Fibroblast of lung (primary cell): ENCODE measurements around the gene ASCL2. TPM values are rescaled to one million over a fixed set of nuclear protein-coding genes. Genes with fewer than 3 reads are reported as not detected.

Experiments
- DNase-seq, 2 donors: peaks; one replicate each; pipeline versions ENCODE4 v3.0.0 to v3.0.0-alpha.2; 2010; ENCODE audit warnings: low read depth in 2 of 2
- H2AFZ ChIP-seq: 2 replicates; pipeline ENCODE4 v1.5.1; 2012; ENCODE audit warnings: low read length, control low read depth, inconsistent platforms
- H3K27ac ChIP-seq: 2 replicates; pipeline ENCODE4 v1.5.1; 2011; ENCODE audit warnings: low read length, control low read depth; ENCODE audit not compliant: insufficient read depth
- H3K27me3 ChIP-seq: 2 replicates; pipeline ENCODE4 v1.5.1; 2011; ENCODE audit warnings: mild to moderate bottlenecking, low read length; ENCODE audit not compliant: control insufficient read depth, insufficient read depth
- H3K36me3 ChIP-seq: 2 replicates; pipeline ENCODE4 v1.5.1; 2011; ENCODE audit warnings: low read length; ENCODE audit not compliant: control insufficient read depth, insufficient read depth
- H3K4me1 ChIP-seq: 2 replicates; pipeline ENCODE4 v1.5.1; 2011; ENCODE audit warnings: low read length; ENCODE audit not compliant: control insufficient read depth, insufficient read depth; ENCODE audit errors: extremely low read depth
- H3K4me2 ChIP-seq: 2 replicates; pipeline ENCODE4 v1.5.1; 2011; ENCODE audit warnings: low read length, control low read depth; ENCODE audit not compliant: insufficient read depth; ENCODE audit errors: extremely low read depth
- H3K4me3 ChIP-seq, 4 experiments: fragments of 200-600 bp in 1 of 4; sonication (generic) in 1 of 4; replicated peaks in 1 of 4; 2 replicates each; pipeline ENCODE4 v1.5.1; 2011 to 2016; ENCODE audit warnings: low read length in 4 of 4, low read depth in 3 of 4, mild to moderate bottlenecking in 3 of 4, control low read depth in 2 of 4, inconsistent platforms in 1 of 4, mixed read lengths in 1 of 4; ENCODE audit not compliant: insufficient read depth in 1 of 4; ENCODE audit errors: control extremely low read depth in 1 of 4
- H3K79me2 ChIP-seq: 2 replicates; pipeline ENCODE4 v1.5.1; 2012; ENCODE audit warnings: mild to moderate bottlenecking, low read length, inconsistent platforms; ENCODE audit not compliant: control insufficient read depth, insufficient read depth
- H3K9ac ChIP-seq: 2 replicates; pipeline ENCODE4 v1.5.1; 2011; ENCODE audit warnings: mild to moderate bottlenecking, low read length, control low read depth; ENCODE audit not compliant: insufficient read depth
- H3K9me3 ChIP-seq: 2 replicates; pipeline ENCODE4 v1.5.1; 2012; ENCODE audit warnings: low read depth, low read length; ENCODE audit not compliant: control insufficient read depth, insufficient read depth
- H4K20me1 ChIP-seq: 2 replicates; pipeline ENCODE4 v1.5.1; 2011; ENCODE audit warnings: low read length; ENCODE audit not compliant: control insufficient read depth, insufficient read depth; ENCODE audit errors: extremely low read depth
- EZH2 ChIP-seq: IDR thresholded peaks from 2 replicates; pipeline ENCODE4 v1.5.1; 2012; ENCODE audit warnings: low read length, control low read depth, mild to moderate bottlenecking; ENCODE audit errors: missing control alignments
- polyA plus RNA-seq, 2 donors: library from polyadenylated mRNA; depleted of rRNA in 1 of 2; stranded (reverse) in 1 of 2; unstranded in 1 of 2; fragments of >200 nt; gene quantifications; 2 replicates each; pipeline ENCODE4 v1.2.1, GENCODE V29; 2011 to 2012; ENCODE audit warnings: missing spikeins in 1 of 2
- total RNA-seq: library from RNA; depleted of rRNA; stranded (reverse); fragments of >200 nt; gene quantifications from 2 replicates; pipeline ENCODE4 v1.2.1, GENCODE V29; 2014
- TF ChIP-seq, protein P1 (sequence below), 2 donors: IDR thresholded peaks in 1 of 2; conservative IDR thresholded peaks in 1 of 2; 1 replicate in 1 of 2; 2 replicates in 1 of 2; pipeline ENCODE4 v1.5.1; 2011 to 2012; ENCODE audit warnings: low read length in 2 of 2, control low read depth in 1 of 2, inconsistent platforms in 1 of 2, low read depth in 1 of 2, mild to moderate bottlenecking in 1 of 2

ASCL2 gene
- total and polyA plus RNA-seq, 2 donors (not counting 1 experiment from before 2014, with no cell fraction given): not detected

DNA sequence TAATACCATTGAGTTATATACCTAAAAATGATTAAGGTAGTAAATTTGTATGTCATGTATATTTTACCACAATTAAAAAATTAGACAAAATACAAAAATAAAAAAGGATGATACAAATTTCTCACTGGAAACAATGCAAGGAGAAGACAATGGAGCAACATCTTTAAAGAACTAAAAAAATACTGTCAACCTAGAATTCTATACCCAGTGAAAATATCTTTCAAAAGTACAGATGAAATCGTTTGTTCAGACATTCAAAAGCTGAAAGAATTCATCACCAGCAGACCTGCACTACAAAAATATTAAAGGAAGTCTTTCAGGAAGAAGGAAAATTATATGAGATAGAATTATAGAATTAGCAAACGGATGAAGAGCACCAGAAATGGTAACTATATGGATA lies 9.8 kb upstream of the ASCL2 start:
- TF ChIP-seq, protein P1, sequence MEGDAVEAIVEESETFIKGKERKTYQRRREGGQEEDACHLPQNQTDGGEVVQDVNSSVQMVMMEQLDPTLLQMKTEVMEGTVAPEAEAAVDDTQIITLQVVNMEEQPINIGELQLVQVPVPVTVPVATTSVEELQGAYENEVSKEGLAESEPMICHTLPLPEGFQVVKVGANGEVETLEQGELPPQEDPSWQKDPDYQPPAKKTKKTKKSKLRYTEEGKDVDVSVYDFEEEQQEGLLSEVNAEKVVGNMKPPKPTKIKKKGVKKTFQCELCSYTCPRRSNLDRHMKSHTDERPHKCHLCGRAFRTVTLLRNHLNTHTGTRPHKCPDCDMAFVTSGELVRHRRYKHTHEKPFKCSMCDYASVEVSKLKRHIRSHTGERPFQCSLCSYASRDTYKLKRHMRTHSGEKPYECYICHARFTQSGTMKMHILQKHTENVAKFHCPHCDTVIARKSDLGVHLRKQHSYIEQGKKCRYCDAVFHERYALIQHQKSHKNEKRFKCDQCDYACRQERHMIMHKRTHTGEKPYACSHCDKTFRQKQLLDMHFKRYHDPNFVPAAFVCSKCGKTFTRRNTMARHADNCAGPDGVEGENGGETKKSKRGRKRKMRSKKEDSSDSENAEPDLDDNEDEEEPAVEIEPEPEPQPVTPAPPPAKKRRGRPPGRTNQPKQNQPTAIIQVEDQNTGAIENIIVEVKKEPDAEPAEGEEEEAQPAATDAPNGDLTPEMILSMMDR (conservative IDR thresholded peaks at IDR 0.05 in 1 of 2, IDR thresholded peaks at IDR 0.05 in 1 of 2; ENCODE audit: low read depth in 1 of 2, low read length in 2 of 2): no peak
- no peak for TF ChIP-seq EZH2
- Histone ChIP-seq H3K79me2 (no peaks in the 10 kb centered on the region), H3K4me1 (no peaks in the 10 kb centered on the region), H3K9ac (no peak overlapping the region), H3K27me3 (no peaks in the 10 kb centered on the region), H3K4me3 (no peak overlapping the region), H3K36me3 (no peaks in the 10 kb centered on the region), H3K27ac (no peak overlapping the region), H4K20me1 (no peaks in the 10 kb centered on the region), H3K9me3 (no peaks in the 10 kb centered on the region), H3K4me2 (no peak overlapping the region), H2AFZ (no peak overlapping the region)
- no peak for DNase-seq

DNA sequence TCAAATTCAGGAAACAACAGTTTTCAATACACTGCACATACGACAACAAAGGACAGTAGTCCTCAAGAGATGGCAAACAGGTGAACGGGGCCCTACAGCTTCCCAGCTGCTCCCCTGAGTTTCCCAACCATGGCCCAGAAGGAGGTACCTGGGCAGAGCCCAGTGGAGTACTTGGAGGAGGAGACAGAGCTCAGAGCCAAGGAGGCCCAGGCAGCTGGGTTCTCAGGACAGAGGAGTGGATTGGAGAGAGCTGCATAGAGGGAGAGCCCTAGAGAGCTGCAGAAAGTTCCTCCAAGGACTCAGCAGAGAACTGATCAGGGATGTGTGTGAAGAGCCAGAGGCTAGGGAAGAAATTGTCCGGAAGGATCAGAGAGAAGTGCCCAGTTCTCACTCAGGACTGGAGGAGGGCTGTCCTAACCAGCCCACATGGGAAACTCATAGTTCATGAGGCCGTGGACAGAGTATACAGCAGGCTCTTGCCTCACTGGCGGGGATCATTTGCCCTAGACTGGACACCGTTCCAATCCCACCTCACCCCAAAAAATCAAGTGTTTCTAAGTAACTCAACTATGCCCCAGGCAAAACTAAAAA lies 7.6 kb upstream of the ASCL2 start:
- Histone ChIP-seq H3K27ac (no peak overlapping the region), H4K20me1 (no peaks in the 10 kb centered on the region), H2AFZ (no peak overlapping the region), H3K4me2 (no peak overlapping the region), H3K36me3 (no peaks in the 10 kb centered on the region), H3K9ac (no peak overlapping the region), H3K79me2 (no peaks in the 10 kb centered on the region), H3K9me3 (no peaks in the 10 kb centered on the region), H3K4me1 (no peaks in the 10 kb centered on the region), H3K27me3 (no peaks in the 10 kb centered on the region), H3K4me3 (no peak overlapping the region)
- DNase-seq: no peak
- TF ChIP-seq EZH2: no peak
- TF ChIP-seq, protein P1 (conservative IDR thresholded peaks at IDR 0.05 in 1 of 2, IDR thresholded peaks at IDR 0.05 in 1 of 2; ENCODE audit: low read depth in 1 of 2, low read length in 2 of 2): no peak

DNA sequence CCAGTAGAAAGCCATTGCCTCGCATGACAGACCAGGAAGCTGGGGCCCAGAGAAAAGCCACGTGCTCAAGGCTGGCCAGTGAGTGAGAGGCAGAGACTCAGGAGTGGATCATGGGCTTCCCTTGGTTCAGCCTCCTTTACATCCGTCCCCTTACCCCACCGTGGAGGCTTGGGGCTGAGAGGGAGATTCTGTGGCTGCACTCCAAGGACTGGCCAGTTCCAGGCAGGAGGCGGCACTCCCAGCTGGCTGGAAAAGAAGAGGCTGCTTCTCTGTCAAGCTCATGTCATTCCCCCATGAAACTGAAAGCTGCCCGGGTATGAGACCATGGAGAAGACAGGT lies 6.6 kb upstream of the ASCL2 start:
- Histone ChIP-seq H3K27ac (no peak overlapping the region), H3K4me1 (no peaks in the 10 kb centered on the region), H3K4me2 (no peak overlapping the region), H3K27me3 (no peaks in the 10 kb centered on the region), H3K9me3 (no peaks in the 10 kb centered on the region), H4K20me1 (no peaks in the 10 kb centered on the region), H3K79me2 (no peaks in the 10 kb centered on the region), H3K4me3 (no peak overlapping the region), H3K9ac (no peak overlapping the region), H3K36me3 (no peaks in the 10 kb centered on the region), H2AFZ (no peak overlapping the region)
- DNase-seq: no peak
- no peak for TF ChIP-seq EZH2
- TF ChIP-seq, protein P1 (conservative IDR thresholded peaks at IDR 0.05 in 1 of 2, IDR thresholded peaks at IDR 0.05 in 1 of 2; ENCODE audit: low read depth in 1 of 2, low read length in 2 of 2): no peak
